Measurements from ENCODE around the gene ATRX. TPM values are rescaled to one million over a fixed set of nuclear protein-coding genes. Genes with fewer than 3 reads are reported as not detected.

Gene ATRX
- total and polyA plus RNA-seq, 4 experiments from 2014 or later, result 24.4 to 111 (median 93.2) TPM

- no peak for DNase-seq
- Mint-ChIP-seq H3K4me1 (peaks cover 3 to 10% (median 4%) of the 10 kb centered on the region in 4 donors), H3K9me3 (no peaks in the 10 kb centered on the region), H3K4me3 (peak overlapping the region in 1 of 8 donors; percentile 7), H3K36me3 (peaks cover 4 to 12% of the 10 kb centered on the region in 2 donors), H3K27me3 (no peaks in the 10 kb centered on the region), H3K27ac (peak overlapping the region in 2 of 7 donors; percentile 13 to 79)
- Histone ChIP-seq H3K4me3 (ENCODE audit: low read length in 2 of 2) (no peak overlapping the region), H3K36me3 (ENCODE audit: insufficient read depth, low read length) (no peaks in the 10 kb centered on the region), H3K9me3 (ENCODE audit: control insufficient read depth in 1 of 2, low read length in 2 of 2) (no peaks in the 10 kb centered on the region), H3K4me1 (ENCODE audit: insufficient read depth, low read length) (no peaks in the 10 kb centered on the region), H3K27me3 (ENCODE audit: insufficient read depth, low read length) (no peaks in the 10 kb centered on the region), H3K27ac (ENCODE audit: low read depth, low read length) (no peak overlapping the region)
- POLR2A ChIA-PET (ENCODE audit: partially characterized antibody), result no interaction called here
- intact Hi-C loops (cut with micrococcal nuclease), result no loop called here
- CTCF ChIA-PET (ENCODE audit: partially characterized antibody), result no interaction called here
These were observed 117.4 kb downstream of the ATRX start for GRCh38 chrX:77668391-77669237.

- Histone ChIP-seq H3K27me3 (ENCODE audit: insufficient read depth, low read length) (no peaks in the 10 kb centered on the region), H3K4me1 (ENCODE audit: insufficient read depth, low read length) (no peaks in the 10 kb centered on the region), H3K4me3 (ENCODE audit: low read length in 2 of 2) (no peak overlapping the region), H3K36me3 (ENCODE audit: insufficient read depth, low read length) (no peaks in the 10 kb centered on the region), H3K9me3 (ENCODE audit: control insufficient read depth in 1 of 2, low read length in 2 of 2) (no peaks in the 10 kb centered on the region), H3K27ac (ENCODE audit: low read depth, low read length) (no peak overlapping the region)
- intact Hi-C loops (cut with micrococcal nuclease), result no loop called here
- H3K9me3 Mint-ChIP-seq, result no peaks in the 10 kb centered on the region
- peaks cover 12 to 29% of the 10 kb centered on the region in 2 donors for H3K36me3 Mint-ChIP-seq
- H3K4me1 Mint-ChIP-seq, result peaks cover 0 to 7% (median 2%) of the 10 kb centered on the region in 4 donors
- ChIA-PET POLR2A (ENCODE audit: partially characterized antibody) (no interaction called here), CTCF (ENCODE audit: partially characterized antibody) (no interaction called here)
- H3K4me3 Mint-ChIP-seq, result no peak overlapping the region
- no peak overlapping the region for H3K27ac Mint-ChIP-seq
- no peak for DNase-seq
- no peaks in the 10 kb centered on the region for H3K27me3 Mint-ChIP-seq
These were observed 127.1 kb downstream of the ATRX start for GRCh38 chrX:77658886-77659285.

GRCh38 chrX:77652095-77652494 is 133.9 kb downstream of the ATRX start:
- no peaks in the 10 kb centered on the region for H3K27me3 Mint-ChIP-seq
- Histone ChIP-seq H3K9me3 (ENCODE audit: control insufficient read depth in 1 of 2, low read length in 2 of 2) (no peaks in the 10 kb centered on the region), H3K4me1 (ENCODE audit: insufficient read depth, low read length) (no peaks in the 10 kb centered on the region), H3K27me3 (ENCODE audit: insufficient read depth, low read length) (no peaks in the 10 kb centered on the region), H3K36me3 (ENCODE audit: insufficient read depth, low read length) (no peaks in the 10 kb centered on the region), H3K27ac (ENCODE audit: low read depth, low read length) (no peak overlapping the region), H3K4me3 (ENCODE audit: low read length in 2 of 2) (no peak overlapping the region)
- DNase-seq, result no peak
- H3K27ac Mint-ChIP-seq, result peak overlapping the region in 1 of 7 donors; percentile 60
- H3K9me3 Mint-ChIP-seq, result no peaks in the 10 kb centered on the region
- ChIA-PET CTCF (ENCODE audit: partially characterized antibody) (no interaction called here), POLR2A (ENCODE audit: partially characterized antibody) (no interaction called here)
- H3K4me3 Mint-ChIP-seq, result no peak overlapping the region
- intact Hi-C loops (cut with micrococcal nuclease), result no loop called here
- peaks cover 1 to 11% (median 5%) of the 10 kb centered on the region in 4 donors for H3K4me1 Mint-ChIP-seq
- H3K36me3 Mint-ChIP-seq, result peaks cover 24 to 40% of the 10 kb centered on the region in 2 donors

- H3K27me3 Mint-ChIP-seq, result no peaks in the 10 kb centered on the region
These were observed 145.3 kb downstream of the ATRX start for GRCh38 chrX:77640702-77641101.

GRCh38 chrX:77639820-77640219 is 146.2 kb downstream of the ATRX start:
- no peak overlapping the region for H3K4me3 Mint-ChIP-seq
- peaks cover 29 to 50% of the 10 kb centered on the region in 2 donors for H3K36me3 Mint-ChIP-seq
- Histone ChIP-seq H3K27ac (ENCODE audit: low read depth, low read length) (no peak overlapping the region), H3K4me1 (ENCODE audit: insufficient read depth, low read length) (no peaks in the 10 kb centered on the region), H3K9me3 (ENCODE audit: control insufficient read depth in 1 of 2, low read length in 2 of 2) (no peaks in the 10 kb centered on the region), H3K4me3 (ENCODE audit: low read length in 2 of 2) (no peak overlapping the region), H3K36me3 (ENCODE audit: insufficient read depth, low read length) (peaks cover 5% of the 10 kb centered on the region), H3K27me3 (ENCODE audit: insufficient read depth, low read length) (no peaks in the 10 kb centered on the region)
- POLR2A ChIA-PET (ENCODE audit: partially characterized antibody), result no interaction called here
- H3K27me3 Mint-ChIP-seq, result no peaks in the 10 kb centered on the region
- H3K4me1 Mint-ChIP-seq, result peaks cover 0 to 2% (median 0%) of the 10 kb centered on the region in 4 donors
- no peak for DNase-seq
- H3K9me3 Mint-ChIP-seq, result peaks cover 0 to 5% (median 0%) of the 10 kb centered on the region in 8 donors
- no peak overlapping the region for H3K27ac Mint-ChIP-seq
- CTCF ChIA-PET (ENCODE audit: partially characterized antibody), result no interaction called here
- intact Hi-C loops (cut with micrococcal nuclease), result no loop called here

More at GRCh38 chrX:77640702-77641101, 145.3 kb downstream of the ATRX start:
- Mint-ChIP-seq H3K36me3 (peaks cover 31 to 52% of the 10 kb centered on the region in 2 donors), H3K4me3 (no peak overlapping the region), H3K4me1 (peaks cover 0 to 2% (median 0%) of the 10 kb centered on the region in 4 donors), H3K27ac (peak overlapping the region in 1 of 7 donors; percentile 56), H3K9me3 (peaks cover 0 to 6% (median 0%) of the 10 kb centered on the region in 8 donors)
- POLR2A ChIA-PET (ENCODE audit: partially characterized antibody), result no interaction called here
- H3K4me1 ChIP-seq (ENCODE audit: insufficient read depth, low read length), result no peaks in the 10 kb centered on the region
- no peak for DNase-seq
- H3K27me3 ChIP-seq (ENCODE audit: insufficient read depth, low read length), result no peaks in the 10 kb centered on the region
- peaks cover 5% of the 10 kb centered on the region for H3K36me3 ChIP-seq (ENCODE audit: insufficient read depth, low read length)
- intact Hi-C loops (cut with micrococcal nuclease), result no loop called here
- no peak overlapping the region for H3K4me3 ChIP-seq (ENCODE audit: low read length in 2 of 2)
- no peaks in the 10 kb centered on the region for H3K9me3 ChIP-seq (ENCODE audit: control insufficient read depth in 1 of 2, low read length in 2 of 2)
- CTCF ChIA-PET (ENCODE audit: partially characterized antibody), result no interaction called here
- H3K27ac ChIP-seq (ENCODE audit: low read depth, low read length), result no peak overlapping the region

- CTCF ChIA-PET (ENCODE audit: partially characterized antibody), result no interaction called here
These were observed 147.6 kb downstream of the ATRX start for GRCh38 chrX:77638397-77638796.

GRCh38 chrX:77635373-77635772 is 150.6 kb downstream of the ATRX start:
- intact Hi-C loops (cut with micrococcal nuclease), result no loop called here
- no peaks in the 10 kb centered on the region for H3K27me3 ChIP-seq (ENCODE audit: insufficient read depth, low read length)
- peaks cover 5% of the 10 kb centered on the region for H3K36me3 ChIP-seq (ENCODE audit: insufficient read depth, low read length)
- no peaks in the 10 kb centered on the region for H3K4me1 ChIP-seq (ENCODE audit: insufficient read depth, low read length)
- peaks cover 0 to 5% (median 0%) of the 10 kb centered on the region in 8 donors for H3K9me3 Mint-ChIP-seq
- no peak overlapping the region for H3K4me3 Mint-ChIP-seq
- POLR2A ChIA-PET (ENCODE audit: partially characterized antibody), result no interaction called here
- H3K9me3 ChIP-seq (ENCODE audit: control insufficient read depth in 1 of 2, low read length in 2 of 2), result no peaks in the 10 kb centered on the region
- no peak for DNase-seq
- peak overlapping the region in 1 of 7 donors; percentile 62 for H3K27ac Mint-ChIP-seq
- H3K4me1 Mint-ChIP-seq, result peaks cover 0 to 2% (median 0%) of the 10 kb centered on the region in 4 donors
- peaks cover 20 to 56% of the 10 kb centered on the region in 2 donors for H3K36me3 Mint-ChIP-seq
- CTCF ChIA-PET (ENCODE audit: partially characterized antibody), result no interaction called here
- no peak overlapping the region for H3K4me3 ChIP-seq (ENCODE audit: low read length in 2 of 2)
- no peaks in the 10 kb centered on the region for H3K27me3 Mint-ChIP-seq
- no peak overlapping the region for H3K27ac ChIP-seq (ENCODE audit: low read depth, low read length)

More at GRCh38 chrX:77638397-77638796, 147.6 kb downstream of the ATRX start:
- Mint-ChIP-seq H3K27me3 (no peaks in the 10 kb centered on the region), H3K4me1 (peaks cover 0 to 2% (median 0%) of the 10 kb centered on the region in 4 donors), H3K36me3 (peaks cover 31 to 52% of the 10 kb centered on the region in 2 donors), H3K9me3 (peaks cover 0 to 5% (median 0%) of the 10 kb centered on the region in 8 donors), H3K27ac (no peak overlapping the region), H3K4me3 (no peak overlapping the region)
- no peak overlapping the region for H3K27ac ChIP-seq (ENCODE audit: low read depth, low read length)
- intact Hi-C loops (cut with micrococcal nuclease), result no loop called here
- no peaks in the 10 kb centered on the region for H3K4me1 ChIP-seq (ENCODE audit: insufficient read depth, low read length)
- no peak overlapping the region for H3K4me3 ChIP-seq (ENCODE audit: low read length in 2 of 2)
- H3K9me3 ChIP-seq (ENCODE audit: control insufficient read depth in 1 of 2, low read length in 2 of 2), result no peaks in the 10 kb centered on the region
- POLR2A ChIA-PET (ENCODE audit: partially characterized antibody), result interaction anchor here (0.5 kb wide), 1 partner anchor 463 kb away, joined by 4 read pairs; no protein-coding TSS in a partner anchor
- no peaks in the 10 kb centered on the region for H3K27me3 ChIP-seq (ENCODE audit: insufficient read depth, low read length)
- no peak for DNase-seq
- H3K36me3 ChIP-seq (ENCODE audit: insufficient read depth, low read length), result peaks cover 5% of the 10 kb centered on the region

Data from CD4-positive, alpha-beta memory T cell (primary cell).